OCI-LY1 (cell line): ENCODE data around the gene CFH.
A peak's percentile ranks its signal among the peaks of the same experiment; 100 is the strongest.

Source experiments
- H2AFZ ChIP-seq: fragments of 200-600 bp; sonication (generic), shearing (Covaris generic); 2 replicates; pipeline ENCODE4 v1.6.0; 2014; ENCODE audit warnings: antibody characterized with exemption, mild to moderate bottlenecking, low read length
- H3F3A ChIP-seq: fragments of 200-600 bp; sonication (generic), shearing (Covaris generic); 2 replicates; pipeline ENCODE4 v1.6.0; 2014; ENCODE audit warnings: mild to moderate bottlenecking, antibody characterized with exemption, low read length, moderate library complexity; ENCODE audit not compliant: insufficient read depth
- H3K27ac ChIP-seq: fragments of 200-600 bp; sonication (generic); 2 replicates; pipeline ENCODE4 v1.5.1; 2014; ENCODE audit warnings: low read length, mixed run types, mild to moderate bottlenecking, low read depth; ENCODE audit not compliant: poor library complexity, severe bottlenecking
- H3K27me3 ChIP-seq: fragments of 200-600 bp; sonication (generic); 2 replicates; pipeline ENCODE4 v1.6.0; 2014; ENCODE audit warnings: antibody characterized with exemption, mild to moderate bottlenecking, low read length, moderate library complexity; ENCODE audit not compliant: insufficient read depth
- H3K36me3 ChIP-seq: fragments of 200-600 bp; sonication (generic); 2 replicates; pipeline ENCODE4 v1.6.1; 2014; ENCODE audit warnings: mild to moderate bottlenecking, antibody characterized with exemption, low read length, moderate library complexity, mixed read lengths; ENCODE audit not compliant: insufficient read depth
- H3K4me1 ChIP-seq: fragments of 200-600 bp; sonication (generic); 2 replicates; pipeline ENCODE4 v1.5.1; 2014; ENCODE audit warnings: mild to moderate bottlenecking, low read length, moderate library complexity; ENCODE audit not compliant: insufficient read depth, severe bottlenecking
- H3K4me2 ChIP-seq: fragments of 200-600 bp; sonication (generic), shearing (Covaris generic); 2 replicates; pipeline ENCODE4 v1.6.1; 2014; ENCODE audit warnings: low read length
- H3K4me3 ChIP-seq: fragments of 200-600 bp; sonication (generic); 2 replicates; pipeline ENCODE4 v1.5.1; 2014; ENCODE audit warnings: low read length, low read depth, mild to moderate bottlenecking, mixed read lengths; ENCODE audit not compliant: poor library complexity, severe bottlenecking
- H3K79me2 ChIP-seq: fragments of 200-600 bp; shearing (Covaris generic); 2 replicates; pipeline ENCODE4 v1.6.1; 2016; ENCODE audit warnings: mixed run types, low read length, mixed read lengths; ENCODE audit not compliant: insufficient read depth
- H3K9ac ChIP-seq: fragments of 200-600 bp; sonication (generic), shearing (Covaris generic); 2 replicates; pipeline ENCODE4 v1.6.1; 2014; ENCODE audit warnings: mild to moderate bottlenecking, low read length, mixed read lengths
- H3K9me2 ChIP-seq: fragments of 200-600 bp; sonication (generic), shearing (Covaris generic); 2 replicates; pipeline ENCODE4 v1.6.1; 2014; ENCODE audit warnings: low read depth, mild to moderate bottlenecking, low read length, mixed read lengths
- H3K9me3 ChIP-seq: fragments of 200-600 bp; shearing (Covaris generic); 2 replicates; pipeline ENCODE4 v1.6.1; 2014; ENCODE audit warnings: low read length, mixed read lengths
- H4K20me1 ChIP-seq: fragments of 200-600 bp; sonication (generic), shearing (Covaris generic); 2 replicates; pipeline ENCODE4 v1.6.0; 2016; ENCODE audit warnings: mild to moderate bottlenecking, low read length; ENCODE audit not compliant: insufficient read depth
- EZH2 ChIP-seq: fragments of 200-600 bp; sonication (generic), shearing (Covaris generic); IDR thresholded peaks from 2 replicates; pipeline ENCODE4 v1.8.0; 2017; ENCODE audit warnings: borderline replicate concordance, mixed run types, mild to moderate bottlenecking, antibody characterized with exemption, low read length, moderate library complexity, mixed read lengths
- TF ChIP-seq, protein P1 (sequence below): fragments of 200-600 bp; sonication (generic), shearing (Covaris generic); IDR thresholded peaks from 2 replicates; pipeline ENCODE4 v1.5.1; 2017; ENCODE audit warnings: mild to moderate bottlenecking, antibody characterized with exemption, low read length, moderate library complexity, mixed read lengths

The CFH gene

DNA sequence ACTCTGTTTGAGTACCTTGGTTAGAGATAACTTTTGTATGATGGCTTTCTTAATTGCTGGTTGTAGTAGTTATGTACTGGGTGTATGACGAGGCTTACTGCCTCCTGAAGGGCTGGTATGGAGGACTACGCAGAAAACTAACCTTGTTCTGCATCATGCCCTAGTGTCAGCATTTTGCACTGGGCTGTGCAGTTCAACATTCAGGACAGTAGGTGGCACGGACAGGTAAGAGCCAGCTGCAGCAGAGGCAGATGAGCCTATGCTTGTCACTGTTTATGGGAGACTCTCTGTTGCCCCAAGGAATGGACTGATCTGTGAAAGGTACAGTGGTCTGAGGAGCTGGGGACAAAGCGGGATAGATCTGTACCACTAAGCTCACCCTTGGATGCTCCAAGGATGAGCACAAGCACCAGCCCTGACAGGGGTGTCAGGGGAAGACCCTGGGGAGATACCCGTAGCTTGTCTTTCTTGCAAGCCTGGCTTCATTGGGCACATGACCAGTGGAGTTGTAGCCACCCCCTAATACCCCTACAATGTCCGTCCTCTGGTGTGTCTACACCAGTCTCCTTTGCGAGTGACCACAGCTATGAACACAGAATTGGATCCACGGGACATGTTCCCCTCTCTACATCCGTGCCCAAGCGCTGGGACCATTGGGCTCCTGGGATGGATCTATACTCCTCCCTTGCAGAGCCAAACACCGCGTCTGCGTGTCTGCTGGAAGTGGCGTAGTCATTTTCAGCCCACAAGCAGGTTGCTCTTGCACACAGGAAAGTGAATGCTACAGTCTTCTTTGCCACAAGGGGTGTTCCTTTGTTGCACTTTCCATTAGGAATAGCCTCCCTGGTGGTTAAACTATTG lies 71.7 kb downstream of the CFH start:
- no peak overlapping the region for H3K9ac ChIP-seq
- H3K36me3 ChIP-seq: no peaks in the 10 kb centered on the region
- H3K4me2 ChIP-seq: no peak overlapping the region
- H3K27ac ChIP-seq: no peak overlapping the region
- TF ChIP-seq, protein P1, sequence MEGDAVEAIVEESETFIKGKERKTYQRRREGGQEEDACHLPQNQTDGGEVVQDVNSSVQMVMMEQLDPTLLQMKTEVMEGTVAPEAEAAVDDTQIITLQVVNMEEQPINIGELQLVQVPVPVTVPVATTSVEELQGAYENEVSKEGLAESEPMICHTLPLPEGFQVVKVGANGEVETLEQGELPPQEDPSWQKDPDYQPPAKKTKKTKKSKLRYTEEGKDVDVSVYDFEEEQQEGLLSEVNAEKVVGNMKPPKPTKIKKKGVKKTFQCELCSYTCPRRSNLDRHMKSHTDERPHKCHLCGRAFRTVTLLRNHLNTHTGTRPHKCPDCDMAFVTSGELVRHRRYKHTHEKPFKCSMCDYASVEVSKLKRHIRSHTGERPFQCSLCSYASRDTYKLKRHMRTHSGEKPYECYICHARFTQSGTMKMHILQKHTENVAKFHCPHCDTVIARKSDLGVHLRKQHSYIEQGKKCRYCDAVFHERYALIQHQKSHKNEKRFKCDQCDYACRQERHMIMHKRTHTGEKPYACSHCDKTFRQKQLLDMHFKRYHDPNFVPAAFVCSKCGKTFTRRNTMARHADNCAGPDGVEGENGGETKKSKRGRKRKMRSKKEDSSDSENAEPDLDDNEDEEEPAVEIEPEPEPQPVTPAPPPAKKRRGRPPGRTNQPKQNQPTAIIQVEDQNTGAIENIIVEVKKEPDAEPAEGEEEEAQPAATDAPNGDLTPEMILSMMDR: peak; percentile 76
- TF ChIP-seq EZH2: no peak
- no peaks in the 10 kb centered on the region for H3F3A ChIP-seq
- no peaks in the 10 kb centered on the region for H4K20me1 ChIP-seq
- H2AFZ ChIP-seq: no peak overlapping the region
- H3K4me3 ChIP-seq: no peak overlapping the region
- no peaks in the 10 kb centered on the region for H3K9me3 ChIP-seq
- H3K27me3 ChIP-seq: no peaks in the 10 kb centered on the region
- no peaks in the 10 kb centered on the region for H3K4me1 ChIP-seq
- no peaks in the 10 kb centered on the region for H3K9me2 ChIP-seq
- H3K79me2 ChIP-seq: no peaks in the 10 kb centered on the region

DNA sequence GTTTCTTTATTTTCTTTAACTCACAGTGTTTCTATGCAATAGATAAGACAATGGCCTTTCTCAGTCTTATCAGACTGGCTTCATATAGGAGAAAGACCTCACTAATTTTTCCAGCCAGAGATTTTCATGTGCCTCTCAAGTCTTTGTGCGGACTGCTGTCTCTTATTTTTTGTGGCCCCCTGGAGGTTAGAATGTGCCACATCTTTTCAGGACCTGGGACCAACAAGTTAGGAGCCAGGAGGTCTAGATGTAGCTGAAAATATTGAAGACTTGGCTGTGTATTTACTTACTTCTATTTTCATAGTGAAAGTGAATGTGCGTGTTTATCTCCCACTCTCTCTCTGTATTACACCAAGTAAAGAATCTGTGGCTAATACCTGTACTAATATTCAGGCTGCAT lies 80.7 kb downstream of the CFH start:
- H2AFZ ChIP-seq: no peak overlapping the region
- no peaks in the 10 kb centered on the region for H3K9me2 ChIP-seq
- TF ChIP-seq EZH2: no peak
- TF ChIP-seq, protein P1: 0 out of 2 replicates have a peak, but pooled peaks have one; percentile 7
- no peak overlapping the region for H3K4me2 ChIP-seq
- H3K79me2 ChIP-seq: no peaks in the 10 kb centered on the region
- H4K20me1 ChIP-seq: no peaks in the 10 kb centered on the region
- H3K4me1 ChIP-seq: no peaks in the 10 kb centered on the region
- no peaks in the 10 kb centered on the region; the same call in 1 of the 2 replicates for H3K27me3 ChIP-seq
- H3K27ac ChIP-seq: no peak overlapping the region
- H3K36me3 ChIP-seq: no peaks in the 10 kb centered on the region
- no peaks in the 10 kb centered on the region for H3F3A ChIP-seq
- no peaks in the 10 kb centered on the region for H3K9me3 ChIP-seq
- no peak overlapping the region for H3K4me3 ChIP-seq
- H3K9ac ChIP-seq: no peak overlapping the region

DNA sequence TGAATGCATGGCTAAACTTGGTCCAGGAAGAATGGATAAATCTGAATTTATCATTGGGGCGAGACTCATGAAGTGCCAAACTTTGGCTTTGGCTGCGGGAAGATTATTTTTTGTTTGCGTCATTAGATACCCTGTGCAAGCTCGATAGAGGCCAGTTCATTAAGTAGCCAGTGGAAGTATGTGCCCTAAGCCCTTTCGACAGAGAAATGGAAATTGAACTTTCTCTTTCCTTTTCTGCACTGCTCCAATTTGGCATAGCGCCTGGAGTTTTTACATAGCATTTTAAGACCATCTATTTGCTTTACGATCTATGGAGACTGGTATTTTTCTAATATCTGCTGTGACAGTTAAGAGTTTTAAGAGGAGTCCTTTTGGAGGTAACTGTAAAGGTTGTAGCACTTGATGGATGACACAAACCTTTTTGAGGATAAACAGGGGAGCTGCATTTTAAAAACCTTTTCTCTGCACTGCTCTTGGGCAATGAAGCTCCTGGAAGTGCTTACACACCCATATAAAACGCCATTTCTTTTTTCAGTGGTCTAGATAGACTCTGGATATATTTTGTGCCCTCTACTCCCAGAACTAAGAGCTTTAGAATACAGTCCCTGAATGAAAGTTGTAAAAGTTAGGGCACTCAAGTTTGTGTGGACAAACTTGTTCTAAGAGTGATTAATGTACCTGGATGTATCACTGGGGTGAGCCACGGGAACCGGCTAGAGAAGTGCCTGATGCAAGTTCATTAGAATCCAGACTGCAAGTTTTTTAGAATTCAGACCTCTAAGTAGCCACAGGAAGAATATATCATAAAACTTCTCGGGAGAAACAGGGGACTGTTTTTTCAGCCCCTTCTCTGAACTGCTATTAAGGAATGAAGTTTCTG lies 81.5 kb downstream of the CFH start:
- Histone ChIP-seq H2AFZ (no peak overlapping the region), H3K9ac (no peak overlapping the region), H3K79me2 (no peaks in the 10 kb centered on the region), H3K27ac (no peak overlapping the region), H3K4me1 (no peaks in the 10 kb centered on the region), H3K27me3 (no peaks in the 10 kb centered on the region; the same call in 1 of the 2 replicates), H3K4me2 (no peak overlapping the region), H4K20me1 (no peaks in the 10 kb centered on the region), H3F3A (no peaks in the 10 kb centered on the region), H3K9me2 (no peaks in the 10 kb centered on the region), H3K4me3 (no peak overlapping the region), H3K36me3 (no peaks in the 10 kb centered on the region), H3K9me3 (no peaks in the 10 kb centered on the region)
- TF ChIP-seq, protein P1: no peak
- no peak for TF ChIP-seq EZH2
